ENCODE measurements around the gene MILR1. TPM values are rescaled to one million over a fixed set of nuclear protein-coding genes. Genes with fewer than 3 reads are reported as not detected.
A peak's percentile ranks its signal among the peaks of the same experiment; 100 is the strongest.

The MILR1 gene
- total and polyA plus RNA-seq, 2 experiments from 2014 or later = 0.39 TPM; not detected in 1

DNA sequence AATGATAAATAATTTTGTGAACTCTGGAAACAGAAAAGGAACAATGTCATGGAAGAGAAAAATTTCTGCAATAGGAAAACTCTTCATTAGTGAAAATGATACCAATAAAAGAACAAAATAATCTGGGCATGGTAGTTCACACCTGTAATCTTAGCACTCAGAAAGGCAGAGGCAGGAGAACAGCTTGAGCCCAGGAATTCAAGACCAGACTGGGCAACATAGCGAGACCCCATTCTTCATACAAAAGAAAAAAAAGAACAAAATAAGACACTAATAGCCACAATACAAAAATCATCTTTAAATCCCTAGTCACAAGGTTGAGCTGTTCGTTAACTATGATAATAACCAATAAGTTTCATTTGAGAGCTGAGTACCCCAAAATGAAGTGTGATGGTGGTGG lies 39.4 kb downstream of the MILR1 start:
- Histone ChIP-seq H3K4me3 (no peak overlapping the region), H4K20me1 (replicated peaks; ENCODE audit: insufficient read depth) (peaks cover 10% of the 10 kb centered on the region), H3K4me1 (ENCODE audit: insufficient read depth) (no peaks in the 10 kb centered on the region), H3F3A (replicated peaks; ENCODE audit: low read depth) (peaks cover 3% of the 10 kb centered on the region; the same call in 1 of the 2 replicates), H2AFZ (no peak overlapping the region), H3K27me3 (ENCODE audit: insufficient read depth) (no peaks in the 10 kb centered on the region), H3K36me3 (ENCODE audit: insufficient read depth) (peaks cover 63% of the 10 kb centered on the region), H3K9me2 (ENCODE audit: insufficient read depth) (no peaks in the 10 kb centered on the region), H3K27ac (ENCODE audit: low read depth) (no peak overlapping the region), H3K4me2 (no peak overlapping the region), H3K79me2 (replicated peaks; ENCODE audit: insufficient read depth) (peaks cover 7% of the 10 kb centered on the region; the same call in 1 of the 2 replicates)
- TF ChIP-seq ZNF331 (CRISPR knock-in tag; IDR thresholded peaks at IDR 0.05; ENCODE audit: low read depth) = no peak
- no peak for TF ChIP-seq POLR2AphosphoS5 (IDR thresholded peaks at IDR 0.05; ENCODE audit: low read depth)
- peaks cover 5% of the 10 kb centered on the region for H3K27me3 Mint-ChIP-seq (ENCODE audit: insufficient read depth, low read depth, poor library complexity)
- peaks cover 14% of the 10 kb centered on the region for H3K9me3 Mint-ChIP-seq
- H3K36me3 Mint-ChIP-seq (ENCODE audit: low read depth) = peaks cover 95% of the 10 kb centered on the region
- H3K4me1 Mint-ChIP-seq = no peaks in the 10 kb centered on the region
- no peak for ATAC-seq
- no peak for DNase-seq (ENCODE audit: low spot score)
- no peak overlapping the region for H3K27ac Mint-ChIP-seq
- H3K4me3 Mint-ChIP-seq = no peak overlapping the region

DNA sequence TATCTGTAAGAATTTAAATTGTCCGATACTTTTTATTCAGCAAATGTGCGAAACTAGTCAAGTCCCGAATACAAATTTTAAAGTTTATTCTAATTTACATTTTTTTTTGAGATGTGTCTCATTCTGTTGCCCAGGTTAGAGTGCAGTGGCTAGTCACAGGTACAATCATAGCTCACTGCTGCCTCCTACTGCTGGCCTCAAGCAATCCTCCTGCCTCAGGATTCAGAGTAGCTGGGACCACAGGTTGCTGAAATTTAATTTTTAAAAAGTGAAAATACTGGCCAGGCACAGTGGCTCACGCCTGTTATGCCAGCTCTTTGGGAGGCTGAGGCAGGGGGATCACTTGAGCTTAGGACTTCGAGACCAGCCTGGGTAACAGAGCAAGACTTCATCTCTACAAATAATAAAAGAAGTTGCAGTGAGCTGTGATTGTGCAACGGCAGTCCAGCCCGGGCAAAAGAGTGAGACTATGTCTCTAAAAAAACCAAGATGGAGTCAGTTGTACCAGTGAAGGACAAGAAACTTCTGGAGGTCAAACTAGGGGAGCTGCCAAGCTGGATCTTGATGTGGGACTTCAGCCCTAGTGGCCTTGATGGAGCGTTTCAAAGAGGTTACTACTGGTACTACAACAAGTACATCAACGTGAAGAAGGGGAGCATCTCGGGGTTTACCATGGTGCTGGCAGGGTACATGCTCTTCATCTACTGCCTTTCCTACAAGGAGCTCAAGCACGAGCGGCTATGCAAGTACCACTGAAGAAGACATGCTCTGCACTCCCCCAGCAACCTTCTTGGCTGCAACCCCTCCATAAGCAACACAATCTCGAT lies 42.3 kb downstream of the MILR1 start:
- Histone ChIP-seq H2AFZ (no peak overlapping the region), H3K27me3 (ENCODE audit: insufficient read depth) (no peaks in the 10 kb centered on the region), H3K4me2 (no peak overlapping the region), H3K4me1 (ENCODE audit: insufficient read depth) (peaks cover 6% of the 10 kb centered on the region), H3F3A (replicated peaks; ENCODE audit: low read depth) (peaks cover 3% of the 10 kb centered on the region; the same call in 1 of the 2 replicates), H3K79me2 (replicated peaks; ENCODE audit: insufficient read depth) (peaks cover 35% of the 10 kb centered on the region), H3K36me3 (ENCODE audit: insufficient read depth) (peaks cover 46% of the 10 kb centered on the region), H3K9me2 (ENCODE audit: insufficient read depth) (no peaks in the 10 kb centered on the region), H3K4me3 (no peak overlapping the region), H3K27ac (ENCODE audit: low read depth) (no peak overlapping the region), H4K20me1 (replicated peaks; ENCODE audit: insufficient read depth) (peaks cover 6% of the 10 kb centered on the region)
- H3K9me3 Mint-ChIP-seq = peaks cover 14% of the 10 kb centered on the region
- ATAC-seq (peak; percentile 82), DNase-seq (ENCODE audit: low spot score) (peak; percentile 56)
- no peak overlapping the region for H3K4me3 Mint-ChIP-seq
- peaks cover 90% of the 10 kb centered on the region for H3K36me3 Mint-ChIP-seq (ENCODE audit: low read depth)
- TF ChIP-seq, protein P1, sequence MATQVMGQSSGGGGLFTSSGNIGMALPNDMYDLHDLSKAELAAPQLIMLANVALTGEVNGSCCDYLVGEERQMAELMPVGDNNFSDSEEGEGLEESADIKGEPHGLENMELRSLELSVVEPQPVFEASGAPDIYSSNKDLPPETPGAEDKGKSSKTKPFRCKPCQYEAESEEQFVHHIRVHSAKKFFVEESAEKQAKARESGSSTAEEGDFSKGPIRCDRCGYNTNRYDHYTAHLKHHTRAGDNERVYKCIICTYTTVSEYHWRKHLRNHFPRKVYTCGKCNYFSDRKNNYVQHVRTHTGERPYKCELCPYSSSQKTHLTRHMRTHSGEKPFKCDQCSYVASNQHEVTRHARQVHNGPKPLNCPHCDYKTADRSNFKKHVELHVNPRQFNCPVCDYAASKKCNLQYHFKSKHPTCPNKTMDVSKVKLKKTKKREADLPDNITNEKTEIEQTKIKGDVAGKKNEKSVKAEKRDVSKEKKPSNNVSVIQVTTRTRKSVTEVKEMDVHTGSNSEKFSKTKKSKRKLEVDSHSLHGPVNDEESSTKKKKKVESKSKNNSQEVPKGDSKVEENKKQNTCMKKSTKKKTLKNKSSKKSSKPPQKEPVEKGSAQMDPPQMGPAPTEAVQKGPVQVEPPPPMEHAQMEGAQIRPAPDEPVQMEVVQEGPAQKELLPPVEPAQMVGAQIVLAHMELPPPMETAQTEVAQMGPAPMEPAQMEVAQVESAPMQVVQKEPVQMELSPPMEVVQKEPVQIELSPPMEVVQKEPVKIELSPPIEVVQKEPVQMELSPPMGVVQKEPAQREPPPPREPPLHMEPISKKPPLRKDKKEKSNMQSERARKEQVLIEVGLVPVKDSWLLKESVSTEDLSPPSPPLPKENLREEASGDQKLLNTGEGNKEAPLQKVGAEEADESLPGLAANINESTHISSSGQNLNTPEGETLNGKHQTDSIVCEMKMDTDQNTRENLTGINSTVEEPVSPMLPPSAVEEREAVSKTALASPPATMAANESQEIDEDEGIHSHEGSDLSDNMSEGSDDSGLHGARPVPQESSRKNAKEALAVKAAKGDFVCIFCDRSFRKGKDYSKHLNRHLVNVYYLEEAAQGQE (IDR thresholded peaks at IDR 0.05; ENCODE audit: unreplicated experiment) = no peak
- no peak for TF ChIP-seq JUNB (IDR thresholded peaks at IDR 0.05; ENCODE audit: unreplicated experiment)
- TF ChIP-seq, protein P2, sequence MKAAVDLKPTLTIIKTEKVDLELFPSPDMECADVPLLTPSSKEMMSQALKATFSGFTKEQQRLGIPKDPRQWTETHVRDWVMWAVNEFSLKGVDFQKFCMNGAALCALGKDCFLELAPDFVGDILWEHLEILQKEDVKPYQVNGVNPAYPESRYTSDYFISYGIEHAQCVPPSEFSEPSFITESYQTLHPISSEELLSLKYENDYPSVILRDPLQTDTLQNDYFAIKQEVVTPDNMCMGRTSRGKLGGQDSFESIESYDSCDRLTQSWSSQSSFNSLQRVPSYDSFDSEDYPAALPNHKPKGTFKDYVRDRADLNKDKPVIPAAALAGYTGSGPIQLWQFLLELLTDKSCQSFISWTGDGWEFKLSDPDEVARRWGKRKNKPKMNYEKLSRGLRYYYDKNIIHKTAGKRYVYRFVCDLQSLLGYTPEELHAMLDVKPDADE (IDR thresholded peaks at IDR 0.05) = no peak
- TF ChIP-seq, protein P3, sequence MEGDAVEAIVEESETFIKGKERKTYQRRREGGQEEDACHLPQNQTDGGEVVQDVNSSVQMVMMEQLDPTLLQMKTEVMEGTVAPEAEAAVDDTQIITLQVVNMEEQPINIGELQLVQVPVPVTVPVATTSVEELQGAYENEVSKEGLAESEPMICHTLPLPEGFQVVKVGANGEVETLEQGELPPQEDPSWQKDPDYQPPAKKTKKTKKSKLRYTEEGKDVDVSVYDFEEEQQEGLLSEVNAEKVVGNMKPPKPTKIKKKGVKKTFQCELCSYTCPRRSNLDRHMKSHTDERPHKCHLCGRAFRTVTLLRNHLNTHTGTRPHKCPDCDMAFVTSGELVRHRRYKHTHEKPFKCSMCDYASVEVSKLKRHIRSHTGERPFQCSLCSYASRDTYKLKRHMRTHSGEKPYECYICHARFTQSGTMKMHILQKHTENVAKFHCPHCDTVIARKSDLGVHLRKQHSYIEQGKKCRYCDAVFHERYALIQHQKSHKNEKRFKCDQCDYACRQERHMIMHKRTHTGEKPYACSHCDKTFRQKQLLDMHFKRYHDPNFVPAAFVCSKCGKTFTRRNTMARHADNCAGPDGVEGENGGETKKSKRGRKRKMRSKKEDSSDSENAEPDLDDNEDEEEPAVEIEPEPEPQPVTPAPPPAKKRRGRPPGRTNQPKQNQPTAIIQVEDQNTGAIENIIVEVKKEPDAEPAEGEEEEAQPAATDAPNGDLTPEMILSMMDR (conservative IDR thresholded peaks at IDR 0.05; ENCODE audit: low read depth in 2 of 2) = peak; percentile 61 to 64
- H3K27me3 Mint-ChIP-seq (ENCODE audit: insufficient read depth, low read depth, poor library complexity) = peaks cover 13% of the 10 kb centered on the region
- peaks cover 12% of the 10 kb centered on the region for H3K4me1 Mint-ChIP-seq
- no peak overlapping the region for H3K27ac Mint-ChIP-seq
